GM12874 (cell line): Measurements from ENCODE around the gene CHD2.

Source experiments
- TF ChIP-seq, protein P1 (sequence below): IDR thresholded peaks from 2 replicates; pipeline ENCODE4 v1.5.1; 2011; ENCODE audit warnings: low read depth, mild to moderate bottlenecking, control low read depth, low read length, moderate library complexity; ENCODE audit not compliant: insufficient read depth

The CHD2 gene

DNA sequence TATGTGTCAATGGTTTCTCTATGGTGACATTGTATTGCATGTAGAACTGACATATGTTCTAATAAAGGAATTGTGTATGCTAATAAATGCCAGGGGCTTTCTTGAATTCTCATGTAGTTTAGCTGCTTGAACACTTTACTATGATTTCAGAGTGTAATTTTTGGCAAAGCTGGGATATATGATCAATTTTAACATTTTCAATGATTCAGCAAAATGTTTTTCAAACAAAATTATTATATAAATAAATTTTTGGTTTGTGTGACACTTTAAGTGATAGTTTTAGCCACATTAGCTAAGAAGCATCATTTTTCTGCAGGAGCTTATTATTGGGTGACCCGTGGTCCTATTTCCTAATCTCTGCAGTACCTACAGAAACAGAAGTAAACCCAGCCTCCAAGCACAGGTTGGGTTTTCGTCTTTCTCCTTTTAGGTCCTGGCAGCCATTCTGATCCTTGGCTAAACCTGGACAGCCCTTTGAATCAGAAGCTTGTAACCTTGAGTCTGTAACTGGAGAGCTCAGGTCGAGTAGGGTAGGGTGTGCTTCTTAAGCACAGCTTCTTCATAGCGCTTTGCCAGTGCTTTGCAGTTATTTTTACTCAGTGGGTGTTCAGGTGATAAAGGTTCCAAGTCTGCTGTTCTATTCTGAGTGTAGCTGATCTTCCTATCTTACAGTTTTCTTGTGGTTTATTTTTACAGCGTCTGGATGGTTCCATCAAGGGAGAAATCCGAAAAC is 74.2 kb downstream of the CHD2 start:
- TF ChIP-seq, protein P1, sequence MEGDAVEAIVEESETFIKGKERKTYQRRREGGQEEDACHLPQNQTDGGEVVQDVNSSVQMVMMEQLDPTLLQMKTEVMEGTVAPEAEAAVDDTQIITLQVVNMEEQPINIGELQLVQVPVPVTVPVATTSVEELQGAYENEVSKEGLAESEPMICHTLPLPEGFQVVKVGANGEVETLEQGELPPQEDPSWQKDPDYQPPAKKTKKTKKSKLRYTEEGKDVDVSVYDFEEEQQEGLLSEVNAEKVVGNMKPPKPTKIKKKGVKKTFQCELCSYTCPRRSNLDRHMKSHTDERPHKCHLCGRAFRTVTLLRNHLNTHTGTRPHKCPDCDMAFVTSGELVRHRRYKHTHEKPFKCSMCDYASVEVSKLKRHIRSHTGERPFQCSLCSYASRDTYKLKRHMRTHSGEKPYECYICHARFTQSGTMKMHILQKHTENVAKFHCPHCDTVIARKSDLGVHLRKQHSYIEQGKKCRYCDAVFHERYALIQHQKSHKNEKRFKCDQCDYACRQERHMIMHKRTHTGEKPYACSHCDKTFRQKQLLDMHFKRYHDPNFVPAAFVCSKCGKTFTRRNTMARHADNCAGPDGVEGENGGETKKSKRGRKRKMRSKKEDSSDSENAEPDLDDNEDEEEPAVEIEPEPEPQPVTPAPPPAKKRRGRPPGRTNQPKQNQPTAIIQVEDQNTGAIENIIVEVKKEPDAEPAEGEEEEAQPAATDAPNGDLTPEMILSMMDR, result no peak

DNA sequence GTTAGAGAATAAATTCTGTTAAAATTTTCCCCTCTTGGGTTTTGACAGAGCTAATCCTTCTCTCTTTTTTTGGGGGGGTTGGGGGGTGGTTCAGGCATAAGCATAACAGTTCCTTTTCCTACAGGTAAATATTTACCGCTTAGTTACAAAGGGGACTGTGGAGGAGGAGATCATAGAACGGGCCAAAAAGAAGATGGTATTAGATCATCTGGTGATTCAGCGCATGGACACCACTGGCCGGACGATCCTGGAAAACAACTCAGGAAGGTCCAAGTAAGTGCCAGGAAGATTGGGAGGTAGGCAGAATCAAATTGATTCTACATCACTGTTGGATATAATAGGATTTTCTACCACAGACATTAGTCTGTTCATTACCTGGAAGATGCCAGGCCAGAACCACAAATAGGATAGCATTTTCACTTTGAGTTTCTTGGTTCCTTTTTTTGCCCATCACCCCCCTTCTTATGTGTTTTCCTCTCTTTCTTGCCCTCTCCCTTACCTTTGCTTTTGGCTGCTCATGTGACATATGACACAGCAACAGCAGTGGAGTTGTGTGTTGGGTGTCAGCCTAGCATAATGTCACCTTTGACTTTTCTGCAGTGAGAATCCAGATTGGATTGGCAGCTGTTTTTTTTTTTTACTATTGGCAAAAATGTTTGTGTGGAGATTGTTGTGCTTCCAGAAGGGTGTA is 79.0 kb downstream of the CHD2 start:
- TF ChIP-seq, protein P1, result no peak

DNA sequence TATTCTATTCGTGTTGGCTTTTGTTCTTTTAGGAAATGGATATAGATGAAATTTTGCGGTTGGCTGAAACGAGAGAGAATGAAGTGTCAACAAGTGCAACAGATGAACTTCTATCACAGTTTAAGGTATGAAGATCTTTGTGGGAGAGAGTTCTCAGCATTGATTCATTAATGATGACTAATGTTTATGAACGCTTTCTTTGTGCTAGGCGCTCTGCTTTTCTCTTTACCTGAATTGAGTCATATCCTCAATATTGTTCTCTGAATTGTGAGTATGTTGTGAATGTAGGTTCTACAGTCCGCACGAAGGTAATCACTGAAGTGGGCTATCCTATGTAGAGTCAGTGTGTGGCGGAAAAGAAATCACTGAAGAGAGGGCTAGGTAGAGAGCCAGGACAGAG is 81.2 kb downstream of the CHD2 start:
- TF ChIP-seq, protein P1, result no peak

GRCh38 chr15:92984161-92984560 is 84.0 kb downstream of the CHD2 start:
- TF ChIP-seq, protein P1, result no peak

GRCh38 chr15:92989470-92989869 is 89.3 kb downstream of the CHD2 start:
- TF ChIP-seq, protein P1, result no peak

GRCh38 chr15:92990031-92990430 is 89.9 kb downstream of the CHD2 start:
- TF ChIP-seq, protein P1, result no peak

DNA sequence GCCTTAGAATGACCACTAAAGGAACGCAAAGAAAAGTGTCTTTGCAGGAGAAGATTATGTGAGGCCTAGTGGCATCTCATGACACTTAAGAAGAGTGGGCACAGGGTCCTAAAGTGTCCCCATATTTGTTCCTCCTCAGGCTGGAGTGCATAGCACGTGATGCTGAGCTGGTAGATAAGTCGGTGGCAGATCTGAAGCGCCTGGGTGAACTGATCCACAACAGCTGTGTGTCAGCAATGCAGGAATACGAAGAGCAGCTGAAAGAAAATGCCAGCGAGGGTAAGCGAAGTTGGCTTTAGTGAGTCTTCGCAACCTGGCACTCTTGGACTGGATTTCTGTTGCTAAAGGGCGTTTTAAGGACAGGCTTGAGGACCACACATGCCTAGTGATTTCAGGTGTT is 92.6 kb downstream of the CHD2 start:
- TF ChIP-seq, protein P1, result no peak
